A204.1 (cell line): ENCODE data around the gene STK17A.
"Not testable (repeated sequence)": the region's sequence is repeated elsewhere in the genome, so short reads cannot be mapped to it uniquely, and the experiment has no call there.

Source experiments
- FAIRE-seq: peaks from 2 replicates; lab custom pipeline; 2012; peaks lifted over from hg19 to GRCh38; lab: Jason Lieb, UNC

Gene STK17A

DNA sequence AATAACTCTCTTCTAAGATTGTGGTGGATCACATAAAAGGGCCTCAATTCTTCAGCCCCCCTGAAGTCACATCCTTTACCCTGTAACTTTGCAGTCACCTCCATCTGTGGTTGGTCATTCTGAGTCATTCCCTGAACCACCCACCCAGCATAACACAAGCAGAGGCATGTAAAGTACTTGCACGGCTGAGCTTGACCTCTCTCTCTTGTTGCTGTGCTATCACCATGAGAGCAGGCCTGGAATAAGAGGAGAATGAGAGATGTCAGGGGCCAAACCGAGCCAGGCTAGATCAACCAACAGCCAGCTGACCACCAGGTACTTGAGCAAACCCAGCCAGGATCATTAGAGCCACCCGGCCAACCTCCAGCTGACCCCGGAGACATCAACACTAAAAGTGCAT is 13.5 kb upstream of the STK17A start:
- FAIRE-seq: no peak

- FAIRE-seq: no peak
These were observed 12.1 kb upstream of the STK17A start for GRCh38 chr7:43570688-43571365.

GRCh38 chr7:43572516-43573049 is 10.3 kb upstream of the STK17A start:
- FAIRE-seq: no peak

GRCh38 chr7:43573832-43574231 is 9.1 kb upstream of the STK17A start:
- FAIRE-seq: not testable (repeated sequence)

- FAIRE-seq: peak; percentile 64
These were observed 7.4 kb upstream of the STK17A start for GRCh38 chr7:43575506-43575905.

DNA sequence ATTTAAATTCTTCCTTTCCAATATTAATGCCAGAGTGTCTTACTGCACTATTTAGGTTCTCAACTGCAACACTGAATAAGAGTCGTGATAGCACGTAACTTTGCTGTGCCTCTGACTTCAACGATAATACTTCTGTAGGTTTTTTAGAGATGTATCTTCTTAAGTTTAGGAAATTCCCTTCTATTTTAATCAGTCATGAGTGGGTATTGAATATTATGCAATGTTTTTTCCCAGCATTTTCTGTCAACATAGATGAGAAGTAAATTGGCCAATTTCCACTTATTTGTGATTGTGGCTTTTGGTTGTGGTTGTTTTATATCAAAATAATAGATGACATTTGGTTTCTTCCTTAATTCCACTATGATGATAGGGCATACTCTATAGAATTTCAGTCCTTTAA is 6.7 kb upstream of the STK17A start:
- FAIRE-seq: no peak

DNA sequence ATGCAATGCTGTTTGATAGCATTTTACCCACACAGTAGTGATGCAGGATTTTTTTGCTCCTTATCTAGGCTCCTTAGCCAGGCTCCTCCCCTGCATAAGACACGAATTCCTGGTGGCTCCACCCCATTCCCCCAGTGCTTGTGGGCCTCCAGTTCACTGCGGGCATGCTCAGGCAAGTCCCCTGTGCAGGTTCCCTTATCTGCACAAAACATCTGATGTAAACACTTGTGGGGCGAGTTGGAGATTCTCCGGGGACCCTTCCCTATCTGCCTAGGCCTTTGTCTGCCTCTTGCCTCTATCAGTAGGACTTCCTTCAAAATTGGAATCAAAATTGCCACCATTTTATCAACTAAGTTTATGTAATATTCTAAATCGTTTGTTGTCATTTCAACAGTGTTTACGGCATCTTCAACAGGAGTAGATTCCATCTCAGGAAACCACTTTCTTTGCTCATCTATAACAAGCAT is 5.4 kb upstream of the STK17A start:
- FAIRE-seq: no peak

GRCh38 chr7:43583424-43584194 is 701 bp downstream of the STK17A start:
- no peak for FAIRE-seq

DNA sequence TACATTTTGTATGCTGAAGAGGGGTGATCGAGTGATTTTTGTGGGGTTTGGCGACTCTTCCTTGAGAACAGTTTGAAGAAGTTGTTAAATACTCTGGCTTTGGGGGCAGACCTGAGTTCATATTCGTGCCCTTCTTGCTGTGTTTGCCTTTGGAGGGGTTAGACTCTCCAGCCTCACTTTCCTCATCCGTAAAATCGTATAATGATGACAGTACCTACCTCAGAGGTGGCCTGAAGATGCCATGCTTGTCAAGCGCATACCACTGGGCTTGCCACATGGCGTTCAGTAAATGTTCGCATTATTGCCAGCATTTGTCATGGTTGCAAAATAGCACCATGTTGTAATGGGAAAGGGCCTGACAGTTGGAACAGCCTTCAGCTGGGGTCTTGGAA is 1.3 kb downstream of the STK17A start:
- FAIRE-seq: no peak

DNA sequence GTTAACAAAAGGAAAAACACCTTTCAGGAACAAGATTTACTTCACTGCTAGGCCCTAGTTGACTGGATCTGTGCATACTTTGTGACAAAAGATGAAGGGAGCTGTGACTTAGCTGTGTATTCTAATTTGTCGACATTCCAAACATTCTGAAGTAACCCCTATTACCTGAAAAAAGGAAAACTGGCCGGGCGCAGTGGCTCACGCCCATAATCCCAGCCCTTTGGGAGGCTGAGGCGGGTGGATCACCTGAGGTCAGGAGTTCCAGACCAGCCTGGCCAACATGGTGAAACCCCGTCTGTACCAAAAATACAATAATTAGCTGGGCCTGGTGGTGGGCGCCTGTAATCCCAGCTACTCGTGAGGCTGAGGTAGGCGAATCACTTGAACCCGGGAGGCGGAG is 1.8 kb downstream of the STK17A start:
- not testable (repeated sequence) for FAIRE-seq

GRCh38 chr7:43585562-43585961 is 2.7 kb downstream of the STK17A start:
- FAIRE-seq: no peak

DNA sequence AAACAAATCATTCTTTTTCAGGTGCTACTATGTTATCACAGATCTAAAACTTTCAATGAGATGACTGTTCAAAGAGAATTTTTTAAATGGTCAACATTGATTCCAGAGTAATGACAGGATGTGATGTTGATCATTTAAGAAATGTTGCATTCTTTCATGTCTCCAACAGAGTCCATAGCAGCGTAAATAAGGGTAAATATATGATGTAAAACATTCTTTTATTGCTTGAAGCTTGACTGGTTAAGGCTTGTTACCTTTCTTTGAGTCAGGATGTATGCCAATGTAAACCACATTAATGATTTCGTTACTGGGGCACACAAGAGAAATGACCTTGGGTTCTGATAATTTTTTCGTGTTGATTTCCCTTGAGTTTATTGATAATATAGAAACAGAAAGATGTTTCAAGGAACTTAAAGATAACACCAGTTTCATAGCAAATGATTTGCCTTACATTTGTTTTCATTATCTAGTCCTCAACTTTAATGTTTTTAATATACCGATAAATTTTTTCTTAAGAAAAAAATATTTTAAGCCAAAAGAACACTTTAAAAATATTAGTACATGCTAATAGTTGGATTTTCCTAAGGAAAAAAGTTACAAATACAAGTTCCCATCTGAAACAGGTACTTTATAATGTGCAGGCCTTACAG is 3.5 kb downstream of the STK17A start:
- FAIRE-seq: no peak

GRCh38 chr7:43588477-43589132 is 5.7 kb downstream of the STK17A start:
- FAIRE-seq: no peak

DNA sequence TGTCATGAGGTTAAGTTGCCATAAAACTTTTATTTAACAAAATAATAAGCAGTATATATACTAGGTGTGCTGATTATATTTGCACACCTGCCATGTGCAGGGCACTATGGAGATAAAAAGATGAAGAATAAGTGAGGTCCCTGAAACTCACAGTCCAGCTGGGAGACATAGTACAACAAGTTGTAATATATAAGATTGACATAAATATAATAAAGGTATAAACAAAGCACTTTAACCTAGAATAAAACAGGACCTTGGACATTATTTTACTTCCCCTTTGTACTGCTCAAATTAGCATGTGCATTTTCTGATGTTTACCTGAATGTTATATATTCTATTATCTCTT is 6.2 kb downstream of the STK17A start:
- no peak for FAIRE-seq

DNA sequence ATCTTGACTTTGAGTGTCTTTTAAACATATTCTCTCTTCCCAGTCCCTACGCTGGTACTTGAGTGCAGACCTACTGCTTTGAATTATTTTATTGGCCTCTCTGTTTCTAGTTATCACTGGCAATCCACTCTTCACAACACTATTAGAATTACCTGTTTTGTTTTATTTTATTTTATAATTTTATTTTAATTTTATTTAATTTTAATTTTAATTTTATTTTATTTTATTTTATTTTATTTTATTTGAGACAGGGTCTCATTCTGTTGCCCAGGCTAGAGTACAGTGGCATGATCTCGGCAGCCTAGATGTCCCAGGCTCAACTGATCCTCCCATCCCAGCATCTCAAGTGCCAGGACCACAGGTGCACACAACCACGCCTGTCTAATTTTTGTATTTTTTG is 6.8 kb downstream of the STK17A start:
- FAIRE-seq: no peak

- no peak for FAIRE-seq
These were observed 8.1 kb downstream of the STK17A start for GRCh38 chr7:43590862-43591557.

DNA sequence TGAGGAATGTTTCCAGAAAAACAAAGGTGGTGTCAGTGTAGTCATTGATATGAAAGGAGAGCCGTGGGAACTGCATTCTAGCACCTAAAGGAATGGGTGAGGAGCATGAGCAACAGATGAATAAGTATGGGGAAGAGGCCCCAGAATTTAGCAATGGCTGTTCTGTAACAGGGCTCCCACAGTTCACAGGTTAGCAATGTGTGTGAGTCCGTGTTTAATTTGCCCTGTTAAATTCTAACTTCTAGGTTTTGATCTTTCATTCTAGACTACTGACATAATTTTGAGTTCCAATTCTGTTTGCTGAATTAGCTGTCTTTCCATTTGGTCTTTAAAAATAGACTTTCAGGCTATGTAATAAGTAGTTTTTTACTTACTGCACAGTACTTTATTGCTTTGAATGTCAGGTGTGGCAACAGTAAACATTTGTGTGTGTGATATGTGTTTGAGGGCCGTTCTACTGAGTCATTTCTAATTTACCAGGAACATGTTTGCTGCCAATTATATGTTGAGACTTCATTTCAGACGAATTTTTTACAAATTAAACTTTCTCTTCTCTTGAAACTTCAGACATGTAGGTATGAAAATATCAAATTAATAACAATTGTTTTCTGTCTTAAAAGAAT is 8.8 kb downstream of the STK17A start:
- no peak for FAIRE-seq

GRCh38 chr7:43592326-43592725 is 9.4 kb downstream of the STK17A start:
- FAIRE-seq: no peak

DNA sequence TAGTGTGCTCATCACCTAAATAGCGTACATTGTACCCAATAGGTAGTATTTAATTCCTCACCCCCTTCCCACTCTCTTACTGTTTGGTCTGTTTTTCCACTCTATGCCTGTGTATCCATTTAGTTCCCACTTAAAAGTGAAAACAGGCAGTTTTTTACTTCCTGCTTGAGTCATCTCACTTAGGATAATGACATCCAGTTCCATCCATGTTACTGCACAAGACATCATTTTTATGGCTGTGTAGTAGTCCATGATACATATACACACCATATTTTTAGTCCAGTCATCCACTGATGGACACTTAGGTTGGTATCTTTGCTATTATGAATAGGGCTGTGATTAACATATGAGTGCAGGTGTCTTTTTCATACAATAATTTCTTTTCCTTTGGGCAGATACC is 10.1 kb downstream of the STK17A start:
- FAIRE-seq: no peak

DNA sequence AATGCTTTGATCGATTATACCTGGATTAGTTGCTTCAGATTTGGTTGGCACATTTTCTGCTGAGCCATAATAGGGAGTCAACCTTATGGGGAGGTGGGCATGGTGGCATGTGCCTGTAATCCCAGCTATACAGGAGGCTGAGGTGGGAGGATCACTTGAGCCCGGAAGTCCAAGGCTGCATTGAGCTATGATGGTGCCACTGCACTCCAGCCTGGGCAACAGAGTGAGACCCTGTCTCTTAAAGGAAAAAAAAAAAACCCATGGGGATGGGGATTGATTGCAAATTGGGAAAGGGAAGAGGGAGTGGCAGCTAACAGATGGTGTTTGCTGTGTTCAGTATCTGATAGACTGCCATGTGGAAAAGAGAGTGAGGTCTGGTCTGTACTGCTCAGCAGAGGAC is 11.1 kb downstream of the STK17A start:
- no peak for FAIRE-seq

- not testable (repeated sequence) for FAIRE-seq
These were observed 13.5 kb downstream of the STK17A start for GRCh38 chr7:43596426-43596825.

DNA sequence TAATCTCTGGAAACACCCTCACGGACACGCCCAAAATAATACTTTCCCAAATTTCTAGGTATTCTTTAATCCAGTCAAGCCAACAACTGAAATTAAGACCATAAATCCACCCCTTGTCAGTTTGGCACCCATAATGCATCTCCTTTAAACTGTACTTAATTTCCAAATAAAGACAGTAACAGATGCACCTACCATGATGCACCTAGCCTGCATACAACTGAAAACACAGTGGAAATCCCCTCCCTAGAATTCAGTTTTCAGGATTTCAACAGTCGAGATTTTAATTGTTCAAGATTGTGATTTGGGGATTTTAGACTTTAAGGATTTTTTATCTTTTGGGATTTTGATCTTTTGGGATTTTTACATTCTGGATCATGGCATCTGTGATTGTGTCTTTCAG is 17.1 kb downstream of the STK17A start:
- FAIRE-seq: no peak
